Calu3 (cell line): ENCODE data around the gene TCP11L2. TPM values are rescaled to one million over a fixed set of nuclear protein-coding genes. Genes with fewer than 3 reads are reported as not detected.

Experiments used
- BruUV-seq: library from RNA; stranded (reverse); fragments of 400-500 nt; replicated peaks from 2 replicates; lab custom pipeline; 2021; lab: Mats Ljungman, UMichigan
- CTCF ChIA-PET: fragments of 300-600 bp; sonication (Branson Sonifier 250); formaldehyde crosslinking; loops from one replicate; lab custom pipeline; 2022; ENCODE audit warnings: antibody characterized with exemption; lab: Charles Lee
- DNase-seq: peaks from one replicate; pipeline ENCODE4 v3.0.0; 2022
- H3K27ac Mint-ChIP-seq: one replicate; pipeline ENCODE4 v1.8.0; 2022; ENCODE audit warnings: mixed read lengths; ENCODE audit not compliant: unreplicated experiment
- H3K27me3 Mint-ChIP-seq: one replicate; pipeline ENCODE4 v1.8.0; 2022; ENCODE audit warnings: mixed read lengths; ENCODE audit not compliant: unreplicated experiment
- H3K36me3 Mint-ChIP-seq: one replicate; pipeline ENCODE4 v1.8.0; 2022; ENCODE audit warnings: mild to moderate bottlenecking, moderate library complexity, mixed read lengths; ENCODE audit not compliant: insufficient read depth, unreplicated experiment
- H3K4me1 Mint-ChIP-seq: one replicate; pipeline ENCODE4 v1.8.0; 2022; ENCODE audit warnings: mild to moderate bottlenecking, low read depth, mixed read lengths; ENCODE audit not compliant: unreplicated experiment
- H3K4me3 Mint-ChIP-seq: one replicate; pipeline ENCODE4 v1.8.0; 2022; ENCODE audit warnings: mild to moderate bottlenecking, low read depth, moderate library complexity, mixed read lengths; ENCODE audit not compliant: unreplicated experiment
- H3K9me3 Mint-ChIP-seq: one replicate; pipeline ENCODE4 v1.8.0; 2022; ENCODE audit warnings: low read depth, mixed read lengths; ENCODE audit not compliant: unreplicated experiment
- CTCF ChIP-seq: fragments of 200-600 bp; IDR thresholded peaks from one replicate; pipeline ENCODE4 v1.8.0; 2022; ENCODE audit warnings: antibody characterized with exemption; ENCODE audit not compliant: unreplicated experiment
- intact Hi-C: fragments of 100-400 bp; cut with micrococcal nuclease; formaldehyde crosslinking; loops from one replicate; pipeline ENCODE4 v1.10.0; 2022; ENCODE audit not compliant: unreplicated experiment
- total RNA-seq: library from RNA; stranded (reverse); gene quantifications from 2 replicates; pipeline ENCODE4 v1.2.3, GENCODE V29; 2022

TCP11L2 gene
- total RNA-seq, 1 experiment from 2014 or later = 37.7 TPM

- H3K4me3 Mint-ChIP-seq = no peak overlapping the region
- H3K4me1 Mint-ChIP-seq = no peaks in the 10 kb centered on the region
- CTCF ChIA-PET = interaction anchor here (1.2 to 1.6 kb wide), 2 partner anchors 15 to 30 kb away, joined by 3 to 4 read pairs; partner anchors contain the start of gene POLR3B
- no peaks in the 10 kb centered on the region for H3K9me3 Mint-ChIP-seq
- no peak for TF ChIP-seq CTCF
- no peaks in the 10 kb centered on the region for H3K36me3 Mint-ChIP-seq
- no peaks in the 10 kb centered on the region for H3K27me3 Mint-ChIP-seq
- no peak for DNase-seq
- no TSS peak for BruUV-seq
- H3K27ac Mint-ChIP-seq = no peak overlapping the region
- intact Hi-C loops = no loop called here
Observed at GRCh38 chr12:106327309-106327869, 24.9 kb downstream of the TCP11L2 start.

DNA sequence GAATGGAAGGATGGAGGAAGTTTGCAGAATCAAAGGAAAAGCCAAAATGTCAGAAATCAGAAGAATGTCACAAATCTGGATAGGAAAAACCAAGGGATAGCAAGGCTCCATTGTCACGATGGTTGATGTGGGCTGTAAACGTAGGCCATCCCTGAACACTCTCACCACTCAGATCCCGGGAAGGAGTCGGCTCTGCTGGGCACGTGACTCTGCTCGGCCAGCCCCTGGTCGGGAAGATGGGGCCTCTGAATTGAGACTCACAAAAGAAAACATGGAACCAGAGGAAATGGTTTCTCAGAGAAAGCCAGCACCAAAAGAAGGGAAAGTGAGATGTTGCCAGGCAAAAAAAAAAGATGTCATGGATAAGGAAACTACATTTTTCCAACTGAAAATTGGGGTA lies 26.2 kb downstream of the TCP11L2 start:
- CTCF ChIA-PET = no interaction called here
- H3K27me3 Mint-ChIP-seq = no peaks in the 10 kb centered on the region
- DNase-seq = no peak
- no peaks in the 10 kb centered on the region for H3K9me3 Mint-ChIP-seq
- intact Hi-C loops = no loop called here
- H3K4me1 Mint-ChIP-seq = no peaks in the 10 kb centered on the region
- H3K27ac Mint-ChIP-seq = no peak overlapping the region
- no peak for TF ChIP-seq CTCF
- H3K36me3 Mint-ChIP-seq = no peaks in the 10 kb centered on the region
- no TSS peak for BruUV-seq
- no peak overlapping the region for H3K4me3 Mint-ChIP-seq

- no peak for TF ChIP-seq CTCF
- Mint-ChIP-seq H3K27ac (no peak overlapping the region), H3K4me1 (no peaks in the 10 kb centered on the region), H3K36me3 (no peaks in the 10 kb centered on the region), H3K27me3 (no peaks in the 10 kb centered on the region), H3K4me3 (no peak overlapping the region), H3K9me3 (no peaks in the 10 kb centered on the region)
- DNase-seq = no peak
- BruUV-seq = no TSS peak
- intact Hi-C loops = no loop called here
- CTCF ChIA-PET = no interaction called here
Observed at GRCh38 chr12:106329231-106329982, 26.9 kb downstream of the TCP11L2 start.

GRCh38 chr12:106331599-106331998 lies 29.1 kb downstream of the TCP11L2 start:
- no peaks in the 10 kb centered on the region for H3K36me3 Mint-ChIP-seq
- no peaks in the 10 kb centered on the region for H3K9me3 Mint-ChIP-seq
- no peak for DNase-seq
- no peak overlapping the region for H3K27ac Mint-ChIP-seq
- BruUV-seq = no TSS peak
- intact Hi-C loops = no loop called here
- H3K27me3 Mint-ChIP-seq = no peaks in the 10 kb centered on the region
- H3K4me3 Mint-ChIP-seq = no peak overlapping the region
- no peaks in the 10 kb centered on the region for H3K4me1 Mint-ChIP-seq
- CTCF ChIA-PET = no interaction called here
- TF ChIP-seq CTCF = no peak
